NCI-H2171 treated with DMSO at 0.1 percent for 48 hours (cell line): ENCODE measurements around the gene STK16.
"Not testable (repeated sequence)": the region's sequence is repeated elsewhere in the genome, so short reads cannot be mapped to it uniquely, and the experiment has no call there.

Experiments used
- DNase-seq: peaks from one replicate; lab custom pipeline; 2025; lab: John Stamatoyannopoulos, UW

Gene STK16

GRCh38 chr2:219270055-219270372, 24.7 kb downstream of the STK16 start:
- DNase-seq = no peak

- DNase-seq = no peak
Measured at GRCh38 chr2:219271021-219271420, 25.7 kb downstream of the STK16 start.

GRCh38 chr2:219272356-219272755, 27.1 kb downstream of the STK16 start:
- DNase-seq = no peak

- no peak for DNase-seq
Measured at GRCh38 chr2:219272995-219273394, 27.7 kb downstream of the STK16 start.

GRCh38 chr2:219273937-219274336, 28.7 kb downstream of the STK16 start:
- DNase-seq = no peak

- no peak for DNase-seq
Measured at GRCh38 chr2:219274361-219274921, 29.2 kb downstream of the STK16 start.

GRCh38 chr2:219277703-219278654, 32.7 kb downstream of the STK16 start:
- peak; percentile 84 for DNase-seq

- DNase-seq = no peak
Measured at GRCh38 chr2:219278655-219279150, 33.4 kb downstream of the STK16 start.

- DNase-seq = peak; percentile 98
Measured at GRCh38 chr2:219279151-219279915, 34.1 kb downstream of the STK16 start, which contains the start of gene DNAJB2. Gene DNAJB2 (plus strand): TSS chr2:219279366. CDS start chr2:219279834, 468 bp downstream.

GRCh38 chr2:219279916-219280516, 34.7 kb downstream of the STK16 start:
- no peak for DNase-seq

GRCh38 chr2:219280651-219281050, 35.4 kb downstream of the STK16 start:
- peak; percentile 18 for DNase-seq

- DNase-seq = no peak
Measured at GRCh38 chr2:219281588-219281987, 36.3 kb downstream of the STK16 start.

GRCh38 chr2:219282375-219282774, 37.1 kb downstream of the STK16 start:
- peak; percentile 51 for DNase-seq

- no peak for DNase-seq
Measured at GRCh38 chr2:219282943-219283581, 37.8 kb downstream of the STK16 start.

GRCh38 chr2:219284501-219285372, 39.5 kb downstream of the STK16 start:
- no peak for DNase-seq

GRCh38 chr2:219285373-219285735, 40.1 kb downstream of the STK16 start:
- DNase-seq = no peak

- DNase-seq = peak; percentile 79
Measured at GRCh38 chr2:219285894-219286425, 40.7 kb downstream of the STK16 start.

- no peak for DNase-seq
Measured at GRCh38 chr2:219286436-219287115, 41.3 kb downstream of the STK16 start.

- DNase-seq = not testable (repeated sequence)
Measured at GRCh38 chr2:219287116-219287440, 41.8 kb downstream of the STK16 start.
